Cardiac muscle cell (in vitro differentiated cells and primary cell): Measurements from ENCODE around the gene TAF8. TPM values are rescaled to one million over a fixed set of nuclear protein-coding genes. Genes with fewer than 3 reads are reported as not detected.

Experiments used
- DNase-seq, 2 donors: peaks; one replicate each; pipeline versions ENCODE4 v3.0.0 to v3.0.0-alpha.2; 2010 to 2017; ENCODE audit warnings: low read depth in 1 of 2, low spot score in 1 of 2
- H3K27ac ChIP-seq: fragments of 200-600 bp; sonication (generic); 2 replicates; pipeline ENCODE4 v1.5.1; 2016
- H3K27me3 ChIP-seq: fragments of 200-600 bp; sonication (generic); 2 replicates; pipeline ENCODE4 v1.6.0; 2016; ENCODE audit warnings: control low read depth
- H3K36me3 ChIP-seq: fragments of 200-600 bp; sonication (generic); 2 replicates; pipeline ENCODE4 v1.5.1; 2016; ENCODE audit warnings: control low read depth
- H3K4me1 ChIP-seq: fragments of 200-600 bp; sonication (generic); 2 replicates; pipeline ENCODE4 v1.8.1; 2017; ENCODE audit warnings: low read depth, mild to moderate bottlenecking, mixed run types
- H3K4me3 ChIP-seq: fragments of 200-600 bp; sonication (generic); 2 replicates; pipeline ENCODE4 v1.5.1; 2016; ENCODE audit warnings: mild to moderate bottlenecking
- H3K9me3 ChIP-seq: fragments of 200-600 bp; sonication (generic); 2 replicates; pipeline ENCODE4 v1.5.1; 2017; ENCODE audit warnings: low read depth, mild to moderate bottlenecking, control low read depth
- polyA plus RNA-seq: library from polyadenylated mRNA; unstranded; fragments of >200 nt; fragmentation: Nextera tagmentation; extraction: Ambion mirVana; gene quantifications from 2 replicates; pipeline ENCODE4 v1.2.1, GENCODE V29; 2016
- total RNA-seq: library from RNA; depleted of rRNA; stranded (reverse); fragments of >200 nt; gene quantifications from 2 replicates; pipeline ENCODE4 v1.2.3, GENCODE V29; 2016
- TF ChIP-seq, protein P1 (sequence below): IDR thresholded peaks from 2 replicates; pipeline ENCODE4 v1.5.1; 2012; ENCODE audit warnings: low read depth, mild to moderate bottlenecking, low read length

The TAF8 gene
- total and polyA plus RNA-seq, 2 experiments from 2014 or later: 18.3 to 31.6 TPM

DNA sequence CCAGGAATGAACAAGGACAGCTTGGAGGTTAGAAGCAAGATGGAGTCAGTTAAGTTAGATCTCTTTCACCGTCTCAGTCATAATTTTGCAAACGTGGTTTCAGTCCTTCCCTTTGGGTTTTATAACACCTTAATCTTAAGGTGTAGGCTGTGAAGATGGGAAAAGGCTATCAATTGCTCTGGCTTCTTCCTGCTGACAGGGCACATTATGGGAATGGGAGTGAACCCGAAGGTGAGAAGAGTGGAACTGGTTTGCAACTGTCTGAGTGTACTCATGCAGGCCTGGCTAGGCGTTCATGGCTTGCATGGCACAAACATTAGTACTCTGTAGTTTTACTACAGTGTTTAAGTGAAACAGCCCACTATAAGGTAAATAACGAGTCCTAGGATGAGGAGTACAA is 9.4 kb downstream of the TAF8 start:
- H3K36me3 ChIP-seq: peaks cover 77% of the 10 kb centered on the region
- H3K9me3 ChIP-seq: no peaks in the 10 kb centered on the region
- H3K4me3 ChIP-seq: no peak overlapping the region
- H3K4me1 ChIP-seq: no peaks in the 10 kb centered on the region
- H3K27me3 ChIP-seq: no peaks in the 10 kb centered on the region
- H3K27ac ChIP-seq: no peak overlapping the region
- TF ChIP-seq, protein P1, sequence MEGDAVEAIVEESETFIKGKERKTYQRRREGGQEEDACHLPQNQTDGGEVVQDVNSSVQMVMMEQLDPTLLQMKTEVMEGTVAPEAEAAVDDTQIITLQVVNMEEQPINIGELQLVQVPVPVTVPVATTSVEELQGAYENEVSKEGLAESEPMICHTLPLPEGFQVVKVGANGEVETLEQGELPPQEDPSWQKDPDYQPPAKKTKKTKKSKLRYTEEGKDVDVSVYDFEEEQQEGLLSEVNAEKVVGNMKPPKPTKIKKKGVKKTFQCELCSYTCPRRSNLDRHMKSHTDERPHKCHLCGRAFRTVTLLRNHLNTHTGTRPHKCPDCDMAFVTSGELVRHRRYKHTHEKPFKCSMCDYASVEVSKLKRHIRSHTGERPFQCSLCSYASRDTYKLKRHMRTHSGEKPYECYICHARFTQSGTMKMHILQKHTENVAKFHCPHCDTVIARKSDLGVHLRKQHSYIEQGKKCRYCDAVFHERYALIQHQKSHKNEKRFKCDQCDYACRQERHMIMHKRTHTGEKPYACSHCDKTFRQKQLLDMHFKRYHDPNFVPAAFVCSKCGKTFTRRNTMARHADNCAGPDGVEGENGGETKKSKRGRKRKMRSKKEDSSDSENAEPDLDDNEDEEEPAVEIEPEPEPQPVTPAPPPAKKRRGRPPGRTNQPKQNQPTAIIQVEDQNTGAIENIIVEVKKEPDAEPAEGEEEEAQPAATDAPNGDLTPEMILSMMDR: no peak
- DNase-seq: no peak

DNA sequence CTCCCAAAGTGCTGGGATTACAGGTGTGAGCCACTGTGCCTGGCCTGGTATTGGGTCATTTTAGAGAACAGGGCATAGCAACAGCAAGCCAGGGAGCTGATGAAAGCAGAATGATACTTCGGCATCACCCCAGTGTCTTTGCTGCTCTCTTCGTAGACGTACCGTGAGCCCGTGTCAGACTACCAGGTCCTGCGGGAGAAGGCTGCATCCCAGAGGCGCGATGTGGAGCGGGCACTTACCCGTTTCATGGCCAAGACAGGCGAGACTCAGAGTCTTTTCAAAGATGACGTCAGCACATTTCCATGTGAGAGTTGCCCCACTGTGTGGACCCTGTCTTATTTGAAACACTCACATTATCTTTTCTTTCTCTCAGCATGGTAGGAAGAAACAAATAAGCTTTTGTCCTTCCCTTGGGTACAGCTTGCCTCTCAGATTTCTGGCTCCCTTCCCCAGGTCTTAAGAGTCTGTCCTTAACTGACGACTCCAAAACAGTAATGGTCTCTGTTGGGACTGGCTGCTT is 15.9 kb downstream of the TAF8 start:
- DNase-seq: no peak
- H3K36me3 ChIP-seq: peaks cover 60% of the 10 kb centered on the region

DNA sequence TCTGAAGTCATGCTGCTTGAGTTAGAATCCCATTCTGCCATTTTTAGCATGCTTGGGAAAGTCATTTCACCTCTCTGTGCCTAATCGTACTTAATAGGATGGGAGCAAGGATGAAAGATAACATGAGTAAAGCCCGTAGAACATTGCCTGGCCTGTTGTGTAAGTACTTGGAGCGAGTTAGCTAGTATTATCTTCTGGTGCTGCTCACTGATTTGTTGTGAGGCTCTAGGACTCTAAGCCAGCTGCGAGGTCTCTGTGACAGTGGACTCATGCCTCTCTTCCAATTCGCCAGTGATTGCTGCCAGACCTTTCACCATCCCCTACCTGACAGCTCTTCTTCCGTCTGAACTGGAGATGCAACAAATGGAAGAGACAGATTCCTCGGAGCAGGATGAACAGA is 17.8 kb downstream of the TAF8 start:
- Histone ChIP-seq H3K27me3 (no peaks in the 10 kb centered on the region), H3K36me3 (peaks cover 60% of the 10 kb centered on the region)

More for the DNA sequence above, 15.9 kb downstream of the TAF8 start:
- no peaks in the 10 kb centered on the region for H3K9me3 ChIP-seq
- no peaks in the 10 kb centered on the region for H3K27me3 ChIP-seq
- no peaks in the 10 kb centered on the region for H3K4me1 ChIP-seq
- TF ChIP-seq, protein P1: no peak
- H3K27ac ChIP-seq: no peak overlapping the region
- no peak overlapping the region for H3K4me3 ChIP-seq

DNA sequence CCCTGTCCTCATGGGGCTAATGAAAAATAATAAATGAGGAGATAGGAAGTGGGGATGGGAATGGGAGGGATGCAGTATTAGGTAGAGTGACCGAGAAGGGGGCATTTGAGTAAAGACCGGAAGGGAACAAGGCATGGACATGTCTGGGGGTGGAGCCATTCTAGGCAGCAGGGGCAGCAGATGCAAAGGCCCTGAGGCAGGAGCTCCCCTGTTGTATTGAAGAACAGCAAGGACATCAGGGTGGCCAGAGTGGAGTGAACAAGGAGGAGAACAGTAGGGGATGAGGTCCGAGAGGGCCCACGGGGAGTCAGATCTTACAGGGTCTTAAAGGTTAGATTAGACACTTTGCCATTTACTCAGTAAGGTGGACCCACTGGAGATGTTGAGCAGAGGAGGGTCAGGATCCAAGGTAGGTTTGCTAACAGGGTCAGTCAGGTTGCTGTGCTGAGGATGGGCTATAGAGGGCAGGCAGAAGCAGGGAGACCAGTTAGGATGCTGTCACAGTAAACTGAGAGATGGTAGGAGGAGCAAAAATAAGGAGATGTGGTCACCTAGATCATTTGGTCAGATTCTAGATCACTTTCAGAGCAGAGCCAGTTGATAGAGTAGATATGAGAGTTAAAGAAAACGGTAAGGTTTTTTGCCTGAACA is 18.7 kb downstream of the TAF8 start:
- Histone ChIP-seq H3K9me3 (no peaks in the 10 kb centered on the region), H3K4me1 (no peaks in the 10 kb centered on the region), H3K27me3 (no peaks in the 10 kb centered on the region), H3K27ac (no peak overlapping the region), H3K4me3 (no peak overlapping the region), H3K36me3 (peaks cover 54% of the 10 kb centered on the region)
- TF ChIP-seq, protein P1: no peak
- no peak for DNase-seq

More for the DNA sequence above, 17.8 kb downstream of the TAF8 start:
- Histone ChIP-seq H3K4me1 (no peaks in the 10 kb centered on the region), H3K9me3 (no peaks in the 10 kb centered on the region), H3K27ac (no peak overlapping the region), H3K4me3 (no peak overlapping the region)
- TF ChIP-seq, protein P1: no peak
- no peak for DNase-seq

DNA sequence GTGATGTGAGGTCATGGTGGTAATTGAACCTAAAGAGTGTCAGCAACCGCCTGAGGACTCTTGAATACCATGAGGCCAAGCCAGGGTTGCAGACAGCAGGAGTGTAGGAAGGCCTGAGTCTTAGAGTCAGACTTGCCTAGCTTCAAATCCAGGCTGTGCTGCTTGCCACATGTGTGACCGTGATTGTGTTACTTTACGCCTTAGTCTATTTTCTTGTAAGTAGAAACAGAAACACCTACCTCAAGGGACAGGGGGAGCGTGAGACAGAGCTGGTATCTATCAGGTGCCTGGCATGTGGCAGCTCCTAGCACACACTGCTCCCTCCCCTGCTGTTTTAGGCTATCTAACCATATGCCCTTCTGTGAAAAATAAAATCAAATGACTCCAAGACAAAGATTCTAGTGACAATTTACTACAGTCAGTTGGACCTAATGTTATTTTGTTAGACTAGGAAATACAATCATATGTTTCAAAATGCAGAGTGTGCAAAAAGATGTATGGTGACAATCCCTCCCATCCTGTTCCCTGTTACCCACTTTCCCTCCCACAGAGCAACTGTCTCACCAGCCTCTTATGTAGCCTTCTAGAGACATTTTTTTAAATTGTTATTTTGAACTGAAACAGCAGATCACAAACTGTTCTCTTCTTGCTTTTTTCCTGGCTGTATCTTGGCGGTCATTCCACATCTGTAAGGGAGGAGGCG is 21.7 kb downstream of the TAF8 start:
- TF ChIP-seq, protein P1: no peak
- no peak for DNase-seq
- peaks cover 37% of the 10 kb centered on the region for H3K36me3 ChIP-seq
- H3K27ac ChIP-seq: no peak overlapping the region
- no peaks in the 10 kb centered on the region for H3K9me3 ChIP-seq
- H3K4me3 ChIP-seq: no peak overlapping the region
- no peaks in the 10 kb centered on the region for H3K27me3 ChIP-seq
- H3K4me1 ChIP-seq: no peaks in the 10 kb centered on the region
